H9 (cell line): Measurements from ENCODE around the gene ZFP62. TPM values are rescaled to one million over a fixed set of nuclear protein-coding genes. Genes with fewer than 3 reads are reported as not detected.

Experiments
- DNase-seq: peaks from one replicate; pipeline ENCODE4 v3.0.0-alpha.2; 2017
- H2AFZ ChIP-seq: one replicate; pipeline ENCODE4 v1.6.1; 2013; ENCODE audit warnings: mild to moderate bottlenecking, low read length, control low read depth, moderate library complexity
- H2AK5ac ChIP-seq: 2 replicates; pipeline ENCODE4 v1.6.1; 2013; ENCODE audit warnings: low read length, control low read depth, mixed read lengths; ENCODE audit not compliant: insufficient read length
- H2BK120ac ChIP-seq: one replicate; pipeline ENCODE4 v1.6.1; 2013; ENCODE audit warnings: low read depth, mild to moderate bottlenecking, low read length, control low read depth, inconsistent platforms; ENCODE audit not compliant: poor library complexity, severe bottlenecking
- H2BK12ac ChIP-seq: 2 replicates; pipeline ENCODE4 v1.6.1; 2013; ENCODE audit warnings: low read length, control low read depth, mixed read lengths, low read depth; ENCODE audit not compliant: insufficient read length
- H2BK15ac ChIP-seq: 2 replicates; pipeline ENCODE4 v1.6.1; 2013; ENCODE audit warnings: low read depth, low read length, control low read depth
- H2BK20ac ChIP-seq: one replicate; pipeline ENCODE4 v1.6.1; 2013; ENCODE audit warnings: low read depth, mild to moderate bottlenecking, low read length, control low read depth, inconsistent platforms; ENCODE audit not compliant: poor library complexity, severe bottlenecking
- H2BK5ac ChIP-seq: 2 replicates; pipeline ENCODE4 v1.6.1; 2013; ENCODE audit warnings: low read length, control low read depth, mixed read lengths; ENCODE audit not compliant: insufficient read length
- H3K14ac ChIP-seq: 2 replicates; pipeline ENCODE4 v1.6.1; 2013; ENCODE audit warnings: low read length, control low read depth; ENCODE audit not compliant: insufficient read depth
- H3K18ac ChIP-seq: 2 replicates; pipeline ENCODE4 v1.6.1; 2013; ENCODE audit warnings: low read depth, mild to moderate bottlenecking, mixed read lengths, low read length, control low read depth; ENCODE audit not compliant: insufficient read length
- H3K23ac ChIP-seq: 2 replicates; pipeline ENCODE4 v1.6.1; 2013; ENCODE audit warnings: low read length, control low read depth, mixed read lengths, low read depth; ENCODE audit not compliant: insufficient read length
- H3K23me2 ChIP-seq: 2 replicates; pipeline ENCODE4 v1.6.1; 2013; ENCODE audit warnings: low read depth, mild to moderate bottlenecking, mixed read lengths, low read length, control low read depth; ENCODE audit not compliant: insufficient read length, poor library complexity, severe bottlenecking
- H3K27ac ChIP-seq: 2 replicates; pipeline ENCODE4 v1.5.1; 2013; ENCODE audit warnings: low read length, control low read depth, mixed read lengths, low read depth; ENCODE audit not compliant: insufficient read length
- H3K27me3 ChIP-seq: 2 replicates; pipeline ENCODE4 v1.6.1; 2013; ENCODE audit warnings: low read length, control low read depth, inconsistent platforms; ENCODE audit not compliant: insufficient read depth
- H3K4ac ChIP-seq: 2 replicates; pipeline ENCODE4 v1.6.1; 2013; ENCODE audit warnings: low read depth, mild to moderate bottlenecking, control low read depth, inconsistent platforms, low read length, moderate library complexity
- H3K4me1 ChIP-seq: 2 replicates; pipeline ENCODE4 v1.6.1; 2013; ENCODE audit warnings: low read length, control low read depth, inconsistent platforms; ENCODE audit not compliant: insufficient read depth
- H3K4me2 ChIP-seq: 2 replicates; pipeline ENCODE4 v1.6.1; 2013; ENCODE audit warnings: low read length, control low read depth, mixed read lengths; ENCODE audit not compliant: insufficient read length, insufficient read depth
- H3K56ac ChIP-seq: 2 replicates; pipeline ENCODE4 v1.6.1; 2013; ENCODE audit warnings: low read depth, mild to moderate bottlenecking, mixed read lengths, low read length, control low read depth; ENCODE audit not compliant: insufficient read length
- H3K79me1 ChIP-seq: 2 replicates; pipeline ENCODE4 v1.6.1; 2013; ENCODE audit warnings: low read depth, mild to moderate bottlenecking, moderate library complexity, low read length, control low read depth, inconsistent platforms; ENCODE audit not compliant: insufficient read depth, poor library complexity, severe bottlenecking
- H3K79me2 ChIP-seq: 2 replicates; pipeline ENCODE4 v1.6.1; 2013; ENCODE audit warnings: low read length, control low read depth, inconsistent platforms; ENCODE audit not compliant: insufficient read depth
- H3K9ac ChIP-seq: 2 replicates; pipeline ENCODE4 v1.6.1; 2013; ENCODE audit warnings: low read length, control low read depth, mixed read lengths; ENCODE audit not compliant: insufficient read length; ENCODE audit errors: extremely low read depth
- H3K9me3 ChIP-seq: one replicate; pipeline ENCODE4 v1.6.1; 2013; ENCODE audit warnings: low read depth, low read length, inconsistent platforms; ENCODE audit not compliant: control insufficient read depth
- H3T11ph ChIP-seq: one replicate; pipeline ENCODE4 v1.6.1; 2013; ENCODE audit warnings: mild to moderate bottlenecking, low read length, control low read depth, inconsistent platforms
- H4K20me1 ChIP-seq: one replicate; pipeline ENCODE4 v1.6.1; 2013; ENCODE audit not compliant: control insufficient read depth, insufficient read length, insufficient read depth
- H4K5ac ChIP-seq: 2 replicates; pipeline ENCODE4 v1.6.1; 2013; ENCODE audit warnings: low read depth, mild to moderate bottlenecking, mixed read lengths, low read length, control low read depth; ENCODE audit not compliant: insufficient read length
- H4K8ac ChIP-seq: replicated peaks from 2 replicates; pipeline ENCODE4 v1.6.1; 2013; ENCODE audit warnings: low read length, control low read depth, mixed read lengths, low read depth; ENCODE audit not compliant: insufficient read length
- H4K91ac ChIP-seq: 2 replicates; pipeline ENCODE4 v1.6.1; 2013; ENCODE audit warnings: low read depth, mild to moderate bottlenecking, moderate library complexity, mixed read lengths, low read length, control low read depth; ENCODE audit not compliant: insufficient read length
- H3K27ac Mint-ChIP-seq, 3 experiments: 2 replicates in 2 of 3; 3 replicates in 1 of 3; pipeline ENCODE4 v1.8.0; 2020 to 2021; ENCODE audit warnings: mixed read lengths in 3 of 3, mild to moderate bottlenecking in 1 of 3, moderate library complexity in 1 of 3
- H3K27me3 Mint-ChIP-seq: 2 replicates; pipeline ENCODE4 v1.8.0; 2021; ENCODE audit warnings: low read depth, mild to moderate bottlenecking, moderate library complexity, mixed read lengths
- H3K36me3 Mint-ChIP-seq, 3 experiments: 2 replicates in 2 of 3; 3 replicates in 1 of 3; pipeline ENCODE4 v1.8.0; 2020 to 2021; ENCODE audit warnings: low read depth in 3 of 3, mixed read lengths in 3 of 3; ENCODE audit not compliant: insufficient read depth in 1 of 3
- H3K4me1 Mint-ChIP-seq, 2 experiments: 2 replicates each; pipeline ENCODE4 v1.8.0; 2020; ENCODE audit warnings: mixed read lengths in 2 of 2
- H3K4me3 Mint-ChIP-seq, 2 experiments: 2 replicates in 1 of 2; 3 replicates in 1 of 2; pipeline ENCODE4 v1.8.0; 2020 to 2021; ENCODE audit warnings: mild to moderate bottlenecking in 2 of 2, mixed read lengths in 2 of 2, moderate library complexity in 1 of 2
- H3K9me3 Mint-ChIP-seq, 2 experiments: 2 replicates in 1 of 2; 3 replicates in 1 of 2; pipeline ENCODE4 v1.8.0; 2020; ENCODE audit warnings: mild to moderate bottlenecking in 2 of 2, mixed read lengths in 2 of 2, moderate library complexity in 1 of 2
- WGBS: extraction: QIAGEN DNeasy Blood & Tissue Kit; methylation state at CpG from one replicate; pipeline ENCODE4 v1.1.7; 2013; ENCODE audit warnings: missing lambda C conversion rate, low lambda C conversion rate, mixed read lengths; ENCODE audit not compliant: insufficient read length; ENCODE audit errors: extremely low coverage; 5-methylcytosine and 5-hydroxymethylcytosine counted together
- total RNA-seq: library from RNA; stranded (reverse); gene quantifications from 2 replicates; pipeline ENCODE4 v1.2.1, GENCODE V29; 2021
- TF ChIP-seq, protein P1 (sequence below): fragments of 200-600 bp; sonication (generic); conservative IDR thresholded peaks from 3 replicates; pipeline ENCODE4 v1.8.0; 2021; ENCODE audit warnings: antibody characterized with exemption, mild to moderate bottlenecking

Gene ZFP62
- total RNA-seq, 1 experiment from 2014 or later: 16.2 TPM

DNA sequence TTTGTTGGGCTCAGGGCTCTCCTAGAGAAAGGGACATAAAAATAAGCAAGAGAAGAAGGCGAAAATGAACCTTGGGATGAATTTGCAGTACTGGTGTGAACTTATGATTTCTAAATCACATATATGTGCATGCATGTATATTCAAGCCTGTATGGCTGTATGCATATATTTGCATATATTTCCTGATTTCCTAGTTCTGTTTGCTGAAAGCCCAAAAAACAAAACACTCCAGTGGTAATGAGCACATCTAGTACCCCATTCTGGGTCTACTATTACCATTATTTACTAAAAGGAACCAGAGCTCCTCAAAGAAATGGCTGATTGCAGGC is 7.3 kb downstream of the ZFP62 start:
- H4K91ac ChIP-seq: no peak overlapping the region
- Mint-ChIP-seq H3K4me1 (peaks cover 0 to under 1% of the 10 kb centered on the region in 2 experiments; a peak in 1 of 4 replicates), H3K27ac (no peak overlapping the region), H3K36me3 (peaks cover 88 to 89% (median 88%) of the 10 kb centered on the region in 3 experiments), H3K9me3 (peaks cover 50 to 55% of the 10 kb centered on the region in 2 experiments), H3K4me3 (no peak overlapping the region), H3K27me3 (peaks cover 10% of the 10 kb centered on the region)
- no peak overlapping the region for H3K18ac ChIP-seq
- no peak overlapping the region for H3T11ph ChIP-seq
- H3K4ac ChIP-seq: no peak overlapping the region
- no peak overlapping the region for H2BK20ac ChIP-seq
- no peak overlapping the region for H3K27ac ChIP-seq
- no peak overlapping the region for H2BK15ac ChIP-seq
- no peak overlapping the region for H4K5ac ChIP-seq
- H3K14ac ChIP-seq: no peak overlapping the region
- H3K27me3 ChIP-seq: no peaks in the 10 kb centered on the region
- peaks cover 3% of the 10 kb centered on the region; the same call in 1 of the 2 replicates for H3K79me2 ChIP-seq
- H2BK5ac ChIP-seq: no peak overlapping the region
- peaks cover 30% of the 10 kb centered on the region for H3K9me3 ChIP-seq
- H2BK12ac ChIP-seq: no peak overlapping the region
- no peak for DNase-seq
- TF ChIP-seq, protein P1, sequence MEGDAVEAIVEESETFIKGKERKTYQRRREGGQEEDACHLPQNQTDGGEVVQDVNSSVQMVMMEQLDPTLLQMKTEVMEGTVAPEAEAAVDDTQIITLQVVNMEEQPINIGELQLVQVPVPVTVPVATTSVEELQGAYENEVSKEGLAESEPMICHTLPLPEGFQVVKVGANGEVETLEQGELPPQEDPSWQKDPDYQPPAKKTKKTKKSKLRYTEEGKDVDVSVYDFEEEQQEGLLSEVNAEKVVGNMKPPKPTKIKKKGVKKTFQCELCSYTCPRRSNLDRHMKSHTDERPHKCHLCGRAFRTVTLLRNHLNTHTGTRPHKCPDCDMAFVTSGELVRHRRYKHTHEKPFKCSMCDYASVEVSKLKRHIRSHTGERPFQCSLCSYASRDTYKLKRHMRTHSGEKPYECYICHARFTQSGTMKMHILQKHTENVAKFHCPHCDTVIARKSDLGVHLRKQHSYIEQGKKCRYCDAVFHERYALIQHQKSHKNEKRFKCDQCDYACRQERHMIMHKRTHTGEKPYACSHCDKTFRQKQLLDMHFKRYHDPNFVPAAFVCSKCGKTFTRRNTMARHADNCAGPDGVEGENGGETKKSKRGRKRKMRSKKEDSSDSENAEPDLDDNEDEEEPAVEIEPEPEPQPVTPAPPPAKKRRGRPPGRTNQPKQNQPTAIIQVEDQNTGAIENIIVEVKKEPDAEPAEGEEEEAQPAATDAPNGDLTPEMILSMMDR: no peak
- no peak overlapping the region for H3K4me2 ChIP-seq
- no peak overlapping the region for H3K9ac ChIP-seq
- no peak overlapping the region for H4K8ac ChIP-seq
- WGBS: no CpG with 5 or more reads among the region's 1 CpG
- H2AFZ ChIP-seq: no peak overlapping the region
- H3K56ac ChIP-seq: no peak overlapping the region
- no peaks in the 10 kb centered on the region for H3K4me1 ChIP-seq
- H3K23me2 ChIP-seq: no peaks in the 10 kb centered on the region
- no peak overlapping the region for H3K23ac ChIP-seq
- H3K79me1 ChIP-seq: peaks cover 14% of the 10 kb centered on the region
- H2AK5ac ChIP-seq: no peak overlapping the region
- H2BK120ac ChIP-seq: no peak overlapping the region
- no peaks in the 10 kb centered on the region for H4K20me1 ChIP-seq
